Activated CD8-positive, alpha-beta memory T cell treated with anti-CD3 and anti-CD28 coated beads, Interleukin-2, amount 50 U/mL, for 1 hour (primary cell): Measurements from ENCODE around the gene CEL.
"Not testable (repeated sequence)": the region's sequence is repeated elsewhere in the genome, so short reads cannot be mapped to it uniquely, and the experiment has no call there.

Experiments used
- DNase-seq: peaks from one replicate; pipeline ENCODE4 v3.0.0-alpha.2; 2020; ENCODE audit errors: extremely low read depth

The CEL gene

GRCh38 chr9:133046900-133047295 is 14.9 kb upstream of the CEL start:
- DNase-seq: no peak

- DNase-seq: no peak
Observed at GRCh38 chr9:133048595-133048994, 13.2 kb upstream of the CEL start.

DNA sequence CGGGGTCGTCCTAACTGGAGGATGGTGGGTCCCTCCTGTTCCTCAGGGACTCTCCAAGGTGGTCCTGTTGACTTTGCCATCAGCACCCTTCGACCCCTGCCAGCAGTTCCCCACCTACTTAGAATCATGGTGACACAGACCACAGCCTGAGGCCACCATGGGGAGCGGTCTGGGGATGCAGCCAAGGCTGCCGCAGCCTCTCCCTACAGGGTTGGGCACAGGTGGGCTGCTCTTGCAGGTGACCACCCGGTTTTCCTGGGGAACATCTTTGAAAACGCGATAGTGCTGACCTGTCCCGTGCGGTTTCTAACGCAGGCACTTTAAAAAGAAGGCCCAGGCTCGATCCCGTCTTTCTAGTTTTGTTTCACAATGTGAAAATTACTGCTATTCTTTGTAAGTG is 12.7 kb upstream of the CEL start:
- DNase-seq: no peak

DNA sequence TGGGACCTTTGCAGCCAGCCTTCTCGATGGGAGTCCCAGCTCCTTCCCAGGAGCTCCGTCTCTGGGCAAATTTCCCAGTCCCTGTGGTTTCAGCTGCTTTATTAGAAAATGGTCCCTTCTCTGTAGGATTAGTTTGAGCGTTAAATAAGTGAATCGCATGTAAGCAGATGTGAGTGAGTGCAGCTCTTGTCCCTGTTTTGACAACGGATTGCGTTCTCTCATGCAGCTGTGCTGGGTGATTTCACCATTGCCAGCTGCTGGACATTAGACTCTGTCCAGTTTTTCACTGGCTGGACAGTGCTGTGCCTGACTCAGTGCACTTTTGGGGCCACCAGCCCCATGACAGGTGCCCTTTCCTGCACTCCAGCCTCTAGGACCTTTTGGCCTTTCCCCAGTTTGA is 11.6 kb upstream of the CEL start:
- no peak for DNase-seq

- DNase-seq: no peak
Observed at GRCh38 chr9:133050781-133051180, 11.0 kb upstream of the CEL start.

- DNase-seq: no peak
Observed at GRCh38 chr9:133051281-133051900, 10.4 kb upstream of the CEL start.

GRCh38 chr9:133051966-133052539 is 9.7 kb upstream of the CEL start:
- DNase-seq: no peak

DNA sequence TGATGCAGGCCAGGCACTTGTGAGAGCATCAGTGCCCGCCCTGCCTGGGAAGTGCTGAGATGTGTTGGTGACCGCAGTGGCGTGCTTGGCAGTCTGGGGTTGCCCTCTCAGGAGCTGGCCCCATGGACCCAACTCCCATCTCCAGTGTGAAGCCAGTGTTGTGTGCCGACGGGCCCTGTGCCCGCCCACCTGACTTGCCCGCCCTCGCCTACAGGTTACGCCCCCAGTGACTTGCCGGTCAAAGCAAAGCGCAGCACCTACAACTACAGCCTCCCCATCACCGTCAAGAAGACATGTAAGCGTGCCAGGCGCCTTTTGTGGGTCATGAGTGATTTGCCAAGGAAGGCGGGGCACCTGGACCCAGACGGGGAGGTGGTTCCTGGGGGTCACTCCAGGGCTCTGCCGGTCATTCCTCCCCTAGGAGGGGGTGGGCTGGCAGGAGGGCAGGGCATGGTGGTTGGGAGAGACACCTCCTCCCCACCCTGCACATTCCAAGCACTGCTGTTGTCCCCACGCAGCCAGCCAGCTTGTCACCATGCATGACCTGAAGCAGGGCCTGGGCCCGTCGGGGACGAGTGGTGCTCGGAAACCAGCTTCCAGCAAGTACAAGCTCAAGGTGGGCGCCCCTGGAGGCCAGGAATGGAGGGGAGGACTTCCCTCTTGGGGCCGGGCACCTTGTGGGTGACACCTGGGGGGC is 7.4 kb upstream of the CEL start:
- no peak for DNase-seq

DNA sequence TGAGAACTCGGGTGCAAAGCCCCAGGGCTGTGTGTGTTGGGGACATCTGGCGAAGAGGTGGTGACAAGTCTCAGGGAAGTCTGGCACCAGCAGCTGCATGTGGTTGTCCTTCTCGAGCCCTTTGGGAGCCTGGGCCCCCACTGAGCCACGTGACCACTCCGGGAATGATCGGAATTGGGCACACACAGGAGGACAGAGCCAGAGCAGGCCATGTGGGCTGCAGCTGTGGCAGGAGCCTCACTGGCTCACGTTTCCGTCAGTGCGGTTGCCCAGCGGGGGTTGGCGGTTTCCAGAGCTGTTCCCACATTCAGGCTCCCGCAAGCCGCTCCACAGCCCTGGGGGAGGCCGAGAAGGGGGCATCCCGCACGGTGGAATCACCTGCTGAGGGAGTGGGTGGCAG is 6.8 kb upstream of the CEL start:
- no peak for DNase-seq

- no peak for DNase-seq
Observed at GRCh38 chr9:133055788-133056420, 5.9 kb upstream of the CEL start.

DNA sequence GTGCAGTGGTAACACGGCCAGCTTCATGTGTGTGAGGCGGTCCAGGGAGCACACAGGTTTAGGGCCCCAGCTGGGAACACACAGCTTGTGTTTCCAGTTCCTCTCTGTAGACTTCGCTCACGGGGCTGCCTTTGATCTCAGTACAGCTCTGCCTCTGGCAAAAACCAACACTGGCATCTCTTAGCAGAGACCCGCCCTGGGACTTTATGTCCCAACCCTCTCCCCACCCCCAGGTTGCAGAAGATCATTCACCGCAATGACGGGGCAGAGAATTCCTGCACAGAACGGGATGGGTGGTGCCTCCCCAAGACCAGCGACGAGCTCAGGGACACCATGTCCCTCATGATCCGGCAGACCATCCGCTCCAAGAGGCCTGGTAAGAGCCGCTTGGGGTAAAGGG is 5.2 kb upstream of the CEL start:
- DNase-seq: no peak

- DNase-seq: no peak
Observed at GRCh38 chr9:133057006-133057405, 4.8 kb upstream of the CEL start.

- DNase-seq: no peak
Observed at GRCh38 chr9:133057553-133057952, 4.2 kb upstream of the CEL start.

GRCh38 chr9:133058071-133058470 is 3.7 kb upstream of the CEL start:
- DNase-seq: no peak

GRCh38 chr9:133058550-133059320 is 3.0 kb upstream of the CEL start:
- DNase-seq: no peak

GRCh38 chr9:133059623-133060022 is 2.2 kb upstream of the CEL start:
- DNase-seq: no peak

DNA sequence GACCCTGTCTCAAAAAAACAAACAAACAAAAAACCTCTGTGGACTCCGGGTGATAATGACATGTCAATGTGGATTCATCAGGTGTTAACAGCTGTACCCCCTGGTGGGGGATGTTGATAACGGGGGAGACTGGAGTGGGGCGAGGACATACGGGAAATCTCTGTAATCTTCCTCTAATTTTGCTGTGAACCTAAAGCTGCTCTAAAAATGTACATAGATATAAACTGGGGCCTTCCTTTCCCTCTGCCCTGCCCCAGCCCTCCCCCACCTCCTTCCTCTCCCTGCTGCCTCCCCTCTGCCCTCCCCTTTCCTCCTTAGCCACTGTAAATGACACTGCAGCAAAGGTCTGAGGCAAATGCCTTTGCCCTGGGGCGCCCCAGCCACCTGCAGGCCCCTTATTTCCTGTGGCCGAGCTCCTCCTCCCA is 1.4 kb upstream of the CEL start:
- no peak for DNase-seq

DNA sequence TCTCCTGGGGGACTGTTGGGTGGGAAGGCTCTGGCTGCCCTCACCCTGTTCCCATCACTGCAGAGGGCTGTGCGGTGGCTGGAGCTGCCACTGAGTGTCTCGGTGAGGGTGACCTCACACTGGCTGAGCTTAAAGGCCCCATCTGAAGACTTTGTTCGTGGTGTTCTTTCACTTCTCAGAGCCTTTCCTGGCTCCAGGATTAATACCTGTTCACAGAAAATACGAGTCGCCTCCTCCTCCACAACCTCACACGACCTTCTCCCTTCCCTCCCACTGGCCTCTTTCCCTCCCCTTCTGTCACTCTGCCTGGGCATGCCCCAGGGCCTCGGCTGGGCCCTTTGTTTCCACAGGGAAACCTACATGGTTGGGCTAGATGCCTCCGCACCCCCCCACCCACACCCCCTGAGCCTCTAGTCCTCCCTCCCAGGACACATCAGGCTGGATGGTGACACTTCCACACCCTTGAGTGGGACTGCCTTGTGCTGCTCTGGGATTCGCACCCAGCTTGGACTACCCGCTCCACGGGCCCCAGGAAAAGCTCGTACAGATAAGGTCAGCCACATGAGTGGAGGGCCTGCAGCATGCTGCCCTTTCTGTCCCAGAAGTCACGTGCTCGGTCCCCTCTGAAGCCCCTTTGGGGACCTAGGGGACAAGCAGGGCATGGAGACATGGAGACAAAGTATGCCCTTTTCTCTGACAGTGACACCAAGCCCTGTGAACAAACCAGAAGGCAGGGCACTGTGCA is 590 bp upstream of the CEL start:
- not testable (repeated sequence) for DNase-seq

- DNase-seq: not testable (repeated sequence)
Observed at GRCh38 chr9:133062569-133062968, 788 bp downstream of the CEL start.

DNA sequence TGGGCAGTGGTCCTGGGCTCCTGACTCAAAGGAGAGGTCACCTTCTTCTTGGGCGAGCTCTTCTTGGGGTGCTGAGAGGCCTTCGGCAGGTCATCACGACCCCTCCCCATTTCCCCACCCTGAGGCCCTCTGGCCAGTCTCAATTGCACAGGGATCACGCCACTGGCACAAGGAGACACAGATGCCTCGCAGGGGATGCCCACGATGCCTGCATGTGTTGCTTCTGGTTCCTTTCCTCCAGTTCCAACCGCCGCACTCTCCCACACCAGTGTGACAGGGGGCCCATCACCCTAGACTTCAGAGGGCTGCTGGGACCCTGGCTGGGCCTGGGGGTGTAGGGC is 1.3 kb downstream of the CEL start:
- no peak for DNase-seq

GRCh38 chr9:133063500-133064231 is 1.9 kb downstream of the CEL start:
- no peak for DNase-seq
